Adipocyte (in vitro differentiated cells): ENCODE data around the gene CD81.

Experiments used
- DNase-seq: peaks from one replicate; pipeline ENCODE4 v3.0.0-alpha.2; 2015; ENCODE audit warnings: low read depth
- H3K27me3 ChIP-seq: replicated peaks from 2 replicates; pipeline ENCODE4 v1.7.0; 2013; ENCODE audit warnings: mild to moderate bottlenecking, low read length, moderate library complexity; ENCODE audit not compliant: control insufficient read depth, insufficient read depth
- H3K36me3 ChIP-seq: 2 replicates; pipeline ENCODE4 v1.7.0; 2013; ENCODE audit warnings: low read length, mild to moderate bottlenecking, moderate library complexity; ENCODE audit not compliant: control insufficient read depth, insufficient read depth, severe bottlenecking
- H3K4me1 ChIP-seq: 2 replicates; pipeline ENCODE4 v1.7.0; 2013; ENCODE audit warnings: mild to moderate bottlenecking, low read length, moderate library complexity; ENCODE audit not compliant: control insufficient read depth, insufficient read depth
- H3K4me3 ChIP-seq: 2 replicates; pipeline ENCODE4 v1.7.0; 2013; ENCODE audit warnings: mild to moderate bottlenecking, low read length, moderate library complexity
- H3K9ac ChIP-seq: 2 replicates; pipeline ENCODE4 v1.7.0; 2013; ENCODE audit warnings: mild to moderate bottlenecking, low read length, moderate library complexity
- H3K9me3 ChIP-seq: 2 replicates; pipeline ENCODE4 v1.7.0; 2013; ENCODE audit warnings: mild to moderate bottlenecking, low read length, moderate library complexity; ENCODE audit not compliant: control insufficient read depth

Gene CD81

DNA sequence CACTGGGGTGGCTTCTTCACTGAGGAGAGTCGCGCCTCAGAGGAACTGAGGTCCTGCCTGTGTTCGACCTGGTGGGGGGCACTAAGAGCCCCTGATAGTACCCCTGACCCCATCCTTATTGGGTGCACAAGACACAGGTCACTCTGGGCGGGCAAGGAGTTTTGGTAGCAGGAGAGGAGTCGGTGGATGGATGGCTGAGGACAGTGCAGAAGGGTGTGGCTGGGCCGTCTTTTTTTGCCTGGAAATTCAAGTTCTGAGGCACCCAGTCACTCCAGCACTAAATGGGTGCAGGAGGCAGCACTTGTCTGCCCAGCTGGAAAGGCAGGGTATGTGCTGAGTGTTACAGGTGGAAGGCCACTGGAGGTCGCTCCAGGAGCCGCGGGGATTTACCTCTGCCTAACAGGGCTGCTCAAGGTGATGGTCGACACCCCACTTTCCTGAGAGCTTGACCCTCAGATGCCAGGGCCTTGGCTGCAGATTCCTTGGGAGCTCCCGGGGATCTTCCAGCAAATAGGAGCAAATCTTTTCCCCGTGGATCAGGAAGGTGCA, 24.4 kb downstream of the CD81 start:
- no peaks in the 10 kb centered on the region for H3K9me3 ChIP-seq
- DNase-seq: no peak
- no peaks in the 10 kb centered on the region for H3K27me3 ChIP-seq
- peak overlapping the region; percentile 100 for H3K4me3 ChIP-seq
- H3K4me1 ChIP-seq: peaks cover 27% of the 10 kb centered on the region
- peak overlapping the region; percentile 100 for H3K9ac ChIP-seq
- peaks cover 40% of the 10 kb centered on the region for H3K36me3 ChIP-seq

GRCh38 chr11:2402106-2402505, 25.0 kb downstream of the CD81 start:
- Histone ChIP-seq H3K9ac (peak overlapping the region; percentile 100), H3K27me3 (no peaks in the 10 kb centered on the region), H3K4me3 (peak overlapping the region; percentile 100), H3K9me3 (no peaks in the 10 kb centered on the region), H3K36me3 (peaks cover 34% of the 10 kb centered on the region), H3K4me1 (peaks cover 27% of the 10 kb centered on the region)
- no peak for DNase-seq

DNA sequence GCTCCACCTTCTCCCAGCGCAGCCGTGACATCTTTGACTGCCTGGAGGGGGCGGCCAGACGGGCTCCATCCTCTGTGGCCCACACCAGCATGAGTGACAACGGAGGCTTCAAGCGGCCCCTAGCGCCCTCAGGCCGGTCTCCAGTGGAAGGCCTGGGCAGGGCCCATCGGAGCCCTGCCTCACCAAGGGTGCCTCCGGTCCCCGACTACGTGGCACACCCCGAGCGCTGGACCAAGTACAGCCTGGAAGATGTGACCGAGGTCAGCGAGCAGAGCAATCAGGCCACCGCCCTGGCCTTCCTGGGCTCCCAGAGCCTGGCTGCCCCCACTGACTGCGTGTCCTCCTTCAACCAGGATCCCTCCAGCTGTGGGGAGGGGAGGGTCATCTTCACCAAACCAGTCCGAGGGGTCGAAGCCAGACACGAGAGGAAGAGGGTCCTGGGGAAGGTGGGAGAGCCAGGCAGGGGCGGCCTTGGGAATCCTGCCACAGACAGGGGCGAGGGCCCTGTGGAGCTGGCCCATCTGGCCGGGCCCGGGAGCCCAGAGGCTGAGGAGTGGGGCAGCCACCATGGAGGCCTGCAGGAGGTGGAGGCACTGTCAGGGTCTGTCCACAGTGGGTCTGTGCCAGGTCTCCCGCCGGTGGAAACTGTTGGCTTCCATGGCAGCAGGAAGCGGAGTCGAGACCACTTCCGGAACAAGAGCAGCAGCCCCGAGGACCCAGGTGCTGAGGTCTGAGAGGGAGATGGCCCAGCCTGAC, 26.0 kb downstream of the CD81 start:
- Histone ChIP-seq H3K9me3 (no peaks in the 10 kb centered on the region), H3K36me3 (peaks cover 27% of the 10 kb centered on the region)

GRCh38 chr11:2404735-2405196, 27.7 kb downstream of the CD81 start:
- DNase-seq: no peak
- H3K27me3 ChIP-seq: no peaks in the 10 kb centered on the region
- H3K9me3 ChIP-seq: no peaks in the 10 kb centered on the region
- peaks cover 12% of the 10 kb centered on the region for H3K4me1 ChIP-seq
- H3K36me3 ChIP-seq: peaks cover 20% of the 10 kb centered on the region
- H3K4me3 ChIP-seq: no peak overlapping the region
- peak overlapping the region; percentile 48 for H3K9ac ChIP-seq

More for the DNA sequence above, 26.0 kb downstream of the CD81 start:
- peaks cover 27% of the 10 kb centered on the region for H3K4me1 ChIP-seq
- H3K4me3 ChIP-seq: no peak overlapping the region
- no peak overlapping the region for H3K9ac ChIP-seq
- no peaks in the 10 kb centered on the region for H3K27me3 ChIP-seq
- DNase-seq: no peak

GRCh38 chr11:2406451-2406850, 29.3 kb downstream of the CD81 start:
- Histone ChIP-seq H3K36me3 (peaks cover 20% of the 10 kb centered on the region), H3K9me3 (no peaks in the 10 kb centered on the region), H3K4me1 (peaks cover 9% of the 10 kb centered on the region), H3K4me3 (no peak overlapping the region), H3K9ac (no peak overlapping the region), H3K27me3 (peaks cover 3% of the 10 kb centered on the region)
- no peak for DNase-seq

- peaks cover 20% of the 10 kb centered on the region for H3K36me3 ChIP-seq
- peaks cover 5% of the 10 kb centered on the region for H3K4me1 ChIP-seq
- DNase-seq: no peak
- H3K9ac ChIP-seq: no peak overlapping the region
- peaks cover 3% of the 10 kb centered on the region for H3K27me3 ChIP-seq
- no peak overlapping the region for H3K4me3 ChIP-seq
- no peaks in the 10 kb centered on the region for H3K9me3 ChIP-seq
These were observed 29.8 kb downstream of the CD81 start for GRCh38 chr11:2406878-2407410.

GRCh38 chr11:2408671-2409070, 31.6 kb downstream of the CD81 start:
- DNase-seq: no peak
- H3K9ac ChIP-seq: no peak overlapping the region
- H3K9me3 ChIP-seq: no peaks in the 10 kb centered on the region
- H3K4me3 ChIP-seq: no peak overlapping the region
- H3K27me3 ChIP-seq: peaks cover 3% of the 10 kb centered on the region
- peaks cover 6% of the 10 kb centered on the region for H3K36me3 ChIP-seq
- H3K4me1 ChIP-seq: no peaks in the 10 kb centered on the region

DNA sequence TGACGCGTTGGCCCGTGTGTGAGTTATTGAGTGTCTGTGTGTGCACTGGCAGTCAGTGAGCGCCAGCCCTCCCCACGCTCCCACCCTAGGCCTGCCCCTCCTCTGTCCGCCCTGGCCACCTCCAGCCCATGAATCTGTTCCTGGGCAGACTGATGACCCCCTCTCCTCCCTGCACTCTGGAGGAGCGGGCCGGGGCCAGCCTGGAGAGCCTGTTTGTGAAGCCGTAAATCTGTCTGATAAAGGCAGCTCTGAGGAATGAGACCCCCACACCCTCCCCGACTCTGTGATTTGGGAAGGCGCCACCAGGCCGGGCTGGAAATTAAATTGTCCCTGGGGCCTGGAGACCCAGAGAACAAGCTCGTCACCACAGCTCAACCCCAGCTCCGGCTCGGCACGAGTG, 32.0 kb downstream of the CD81 start:
- Histone ChIP-seq H3K4me3 (no peak overlapping the region), H3K4me1 (no peaks in the 10 kb centered on the region), H3K36me3 (peaks cover 2% of the 10 kb centered on the region), H3K27me3 (peaks cover 3% of the 10 kb centered on the region), H3K9ac (no peak overlapping the region), H3K9me3 (no peaks in the 10 kb centered on the region)
- no peak for DNase-seq

DNA sequence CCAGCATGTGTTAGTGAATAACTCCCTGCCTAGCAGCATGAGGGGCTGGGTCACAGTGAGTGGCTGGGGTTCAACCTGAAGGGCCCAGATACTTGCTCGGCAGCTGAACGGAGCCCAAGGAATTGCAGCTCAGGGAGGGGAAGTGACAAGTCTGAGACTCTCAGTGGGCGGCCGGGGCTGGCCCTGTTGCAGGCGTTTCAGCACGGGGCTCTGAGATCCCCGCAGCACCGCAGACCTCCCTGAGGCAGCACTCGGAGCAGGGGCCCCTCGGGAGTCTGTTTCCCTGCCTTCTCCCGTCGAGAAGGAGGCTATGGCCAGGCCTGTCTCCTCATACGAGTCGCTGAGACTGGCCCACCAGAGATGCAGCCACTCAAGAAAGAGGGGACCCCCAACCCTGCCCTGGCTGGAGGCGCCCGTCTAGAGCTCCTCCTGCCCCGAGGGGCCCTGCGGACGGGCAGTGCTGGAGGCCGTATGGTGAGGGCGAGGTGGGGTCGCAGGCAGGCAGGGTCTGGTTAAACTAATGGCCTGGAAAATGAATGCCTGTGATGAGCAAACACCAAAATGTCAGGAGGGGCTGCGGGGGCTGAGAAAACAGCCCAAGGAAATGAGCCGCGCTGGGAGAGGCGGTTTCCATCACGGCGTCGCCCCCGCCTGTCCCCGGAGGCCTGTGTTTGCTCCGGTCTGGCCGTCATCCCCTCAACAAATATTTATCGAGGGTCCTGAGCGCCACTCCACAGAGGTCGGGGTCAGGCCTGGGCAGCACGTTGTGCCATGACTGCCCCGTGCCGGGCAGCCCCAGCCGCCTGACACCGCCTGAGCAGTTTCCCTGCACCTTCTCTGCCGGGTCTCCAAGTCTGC, 32.7 kb downstream of the CD81 start:
- no peak for DNase-seq
- H3K4me3 ChIP-seq: no peak overlapping the region
- H3K4me1 ChIP-seq: no peaks in the 10 kb centered on the region
- no peaks in the 10 kb centered on the region for H3K36me3 ChIP-seq
- H3K9ac ChIP-seq: no peak overlapping the region
- H3K27me3 ChIP-seq: peaks cover 3% of the 10 kb centered on the region
- no peaks in the 10 kb centered on the region for H3K9me3 ChIP-seq

GRCh38 chr11:2410616-2411015, 33.5 kb downstream of the CD81 start:
- Histone ChIP-seq H3K27me3 (peaks cover 6% of the 10 kb centered on the region), H3K4me3 (no peak overlapping the region), H3K4me1 (no peaks in the 10 kb centered on the region), H3K36me3 (no peaks in the 10 kb centered on the region), H3K9me3 (no peaks in the 10 kb centered on the region), H3K9ac (no peak overlapping the region)
- DNase-seq: no peak
